ENCODE data around the gene CDYL.

- no peak for TF ChIP-seq CTCF (IDR thresholded peaks at IDR 0.05; ENCODE audit: insufficient read depth, low read length, poor library complexity, severe bottlenecking)
- TF ChIP-seq EZH2phosphoT487 (conservative IDR thresholded peaks at IDR 0.05; ENCODE audit: low read length) = no peak
Measured at GRCh38 chr6:4912559-4912958, 136.4 kb downstream of the CDYL start.

Data from SU-DHL-6 (cell line).